Nephron progenitor cell (in vitro differentiated cells): Measurements from ENCODE around the gene MS4A2.
"Not testable (repeated sequence)": the region's sequence is repeated elsewhere in the genome, so short reads cannot be mapped to it uniquely, and the experiment has no call there.

Experiments
- DNase-seq: peaks from one replicate; pipeline ENCODE4 v3.0.0; 2021
- H3K27ac Mint-ChIP-seq: 2 replicates; pipeline ENCODE4 v1.8.0; 2021; ENCODE audit warnings: mild to moderate bottlenecking, moderate library complexity, mixed read lengths
- H3K27me3 Mint-ChIP-seq: 2 replicates; pipeline ENCODE4 v1.8.0; 2021; ENCODE audit warnings: mild to moderate bottlenecking, low read depth, mixed read lengths; ENCODE audit not compliant: poor library complexity
- H3K36me3 Mint-ChIP-seq: 2 replicates; pipeline ENCODE4 v1.8.0; 2021; ENCODE audit warnings: low read depth, mixed read lengths
- H3K4me1 Mint-ChIP-seq: 2 replicates; pipeline ENCODE4 v1.8.0; 2021; ENCODE audit warnings: mixed read lengths
- H3K4me3 Mint-ChIP-seq: 2 replicates; pipeline ENCODE4 v1.8.0; 2021; ENCODE audit warnings: mild to moderate bottlenecking, moderate library complexity, mixed read lengths
- H3K9me3 Mint-ChIP-seq: 2 replicates; pipeline ENCODE4 v1.8.0; 2021; ENCODE audit warnings: mild to moderate bottlenecking, moderate library complexity, mixed read lengths
- TF ChIP-seq, protein P1 (sequence below): fragments of 200-600 bp; sonication (generic); IDR thresholded peaks from 2 replicates; pipeline ENCODE4 v1.5.0; 2021; ENCODE audit warnings: antibody characterized with exemption

Gene MS4A2

DNA sequence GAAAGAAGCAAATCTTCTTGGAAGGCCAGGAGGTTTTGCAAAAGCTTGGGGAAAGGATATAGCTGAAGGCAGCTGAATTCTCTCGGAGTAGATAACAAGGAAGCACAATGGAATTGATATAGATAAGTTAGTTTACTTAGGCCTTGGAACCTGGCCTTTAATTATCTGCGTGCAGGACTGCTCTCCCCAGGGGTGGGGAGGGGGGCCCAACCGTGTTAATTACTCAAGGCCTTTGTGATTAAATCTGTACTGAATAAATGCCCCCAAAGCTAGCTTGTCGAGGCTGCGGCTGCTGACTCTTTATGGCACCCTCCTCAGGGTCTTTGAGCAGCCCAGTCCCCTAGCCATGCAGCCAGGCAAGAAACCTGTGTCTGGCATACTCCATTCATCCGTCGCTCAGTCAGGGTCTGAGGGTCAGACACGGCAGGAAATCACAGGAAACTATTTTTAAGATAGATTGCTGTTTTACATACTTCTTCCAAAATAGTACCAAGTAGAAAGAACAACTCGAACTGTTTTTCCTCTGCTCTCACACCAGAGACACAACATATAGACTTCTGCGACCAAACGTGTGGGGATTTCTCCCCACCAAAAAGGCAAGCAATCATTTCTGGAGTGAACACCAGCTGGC is 36.5 kb downstream of the MS4A2 start:
- H3K27ac Mint-ChIP-seq = peak overlapping the region; percentile 9
- no peak for DNase-seq

DNA sequence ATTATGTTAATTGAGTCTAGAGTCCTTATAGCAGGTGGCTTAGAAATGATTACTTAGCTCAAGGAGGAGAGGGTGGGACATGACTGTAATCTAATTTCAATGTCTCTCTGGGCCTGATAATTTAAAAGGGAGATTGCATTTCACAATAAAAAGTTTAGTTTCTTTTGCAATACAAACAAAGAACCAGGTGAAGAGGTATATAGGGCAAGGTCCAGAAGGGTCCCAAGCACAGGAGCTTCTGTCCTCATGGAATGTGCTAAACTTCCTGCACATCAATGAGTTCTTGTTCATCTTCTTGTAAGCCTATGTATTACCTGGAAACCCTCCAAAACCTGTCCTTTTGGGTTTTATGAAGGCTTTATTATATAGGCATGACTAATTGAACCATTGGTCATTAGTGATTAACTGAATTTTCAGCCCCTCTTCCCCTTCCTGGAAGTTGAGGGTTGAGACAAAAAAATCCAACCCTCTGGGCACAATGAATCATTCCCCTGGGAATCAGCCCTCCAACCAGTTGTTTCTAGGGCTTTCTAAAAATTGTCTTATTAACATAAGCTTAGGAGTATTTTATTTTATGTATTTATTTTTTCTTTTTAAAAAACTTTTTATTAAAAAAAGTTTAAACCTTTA is 37.6 kb downstream of the MS4A2 start:
- Mint-ChIP-seq H3K4me3 (no peak overlapping the region), H3K36me3 (no peaks in the 10 kb centered on the region), H3K27ac (no peak overlapping the region), H3K4me1 (peaks cover 7% of the 10 kb centered on the region), H3K27me3 (no peaks in the 10 kb centered on the region), H3K9me3 (no peaks in the 10 kb centered on the region)
- no peak for DNase-seq
- TF ChIP-seq, protein P1, sequence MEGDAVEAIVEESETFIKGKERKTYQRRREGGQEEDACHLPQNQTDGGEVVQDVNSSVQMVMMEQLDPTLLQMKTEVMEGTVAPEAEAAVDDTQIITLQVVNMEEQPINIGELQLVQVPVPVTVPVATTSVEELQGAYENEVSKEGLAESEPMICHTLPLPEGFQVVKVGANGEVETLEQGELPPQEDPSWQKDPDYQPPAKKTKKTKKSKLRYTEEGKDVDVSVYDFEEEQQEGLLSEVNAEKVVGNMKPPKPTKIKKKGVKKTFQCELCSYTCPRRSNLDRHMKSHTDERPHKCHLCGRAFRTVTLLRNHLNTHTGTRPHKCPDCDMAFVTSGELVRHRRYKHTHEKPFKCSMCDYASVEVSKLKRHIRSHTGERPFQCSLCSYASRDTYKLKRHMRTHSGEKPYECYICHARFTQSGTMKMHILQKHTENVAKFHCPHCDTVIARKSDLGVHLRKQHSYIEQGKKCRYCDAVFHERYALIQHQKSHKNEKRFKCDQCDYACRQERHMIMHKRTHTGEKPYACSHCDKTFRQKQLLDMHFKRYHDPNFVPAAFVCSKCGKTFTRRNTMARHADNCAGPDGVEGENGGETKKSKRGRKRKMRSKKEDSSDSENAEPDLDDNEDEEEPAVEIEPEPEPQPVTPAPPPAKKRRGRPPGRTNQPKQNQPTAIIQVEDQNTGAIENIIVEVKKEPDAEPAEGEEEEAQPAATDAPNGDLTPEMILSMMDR = no peak

More for the DNA sequence above, 36.5 kb downstream of the MS4A2 start:
- no peak overlapping the region for H3K4me3 Mint-ChIP-seq
- no peaks in the 10 kb centered on the region for H3K36me3 Mint-ChIP-seq
- H3K4me1 Mint-ChIP-seq = peaks cover 13% of the 10 kb centered on the region
- H3K9me3 Mint-ChIP-seq = no peaks in the 10 kb centered on the region
- no peaks in the 10 kb centered on the region for H3K27me3 Mint-ChIP-seq
- TF ChIP-seq, protein P1 = no peak

DNA sequence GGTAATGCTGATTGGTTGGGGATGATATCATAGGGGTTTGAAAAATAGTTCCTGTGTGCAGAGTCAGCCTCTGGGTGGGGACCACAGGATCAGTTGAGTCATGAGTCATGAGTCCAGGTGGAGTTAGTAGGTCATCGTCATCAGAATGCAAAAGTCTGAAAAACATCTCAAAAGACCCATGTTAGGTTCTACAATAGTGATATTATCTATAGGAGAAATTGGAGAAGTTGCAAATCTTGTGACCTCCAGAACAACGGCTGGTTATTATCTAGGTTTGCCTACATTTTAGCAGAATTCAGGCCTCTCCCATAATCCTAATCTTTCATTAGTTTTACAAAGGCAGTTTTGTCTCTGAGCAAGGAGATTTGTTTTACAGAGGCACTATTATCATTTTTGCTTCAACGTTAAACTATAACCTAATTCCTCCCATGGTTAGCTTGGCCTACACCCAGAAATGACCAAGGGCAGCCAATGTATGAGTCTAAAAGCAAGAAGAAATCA is 38.9 kb downstream of the MS4A2 start:
- no peak for DNase-seq
- Mint-ChIP-seq H3K4me1 (peaks cover 4% of the 10 kb centered on the region), H3K27ac (no peak overlapping the region), H3K4me3 (no peak overlapping the region), H3K9me3 (no peaks in the 10 kb centered on the region), H3K36me3 (no peaks in the 10 kb centered on the region), H3K27me3 (no peaks in the 10 kb centered on the region)
- TF ChIP-seq, protein P1 = no peak

DNA sequence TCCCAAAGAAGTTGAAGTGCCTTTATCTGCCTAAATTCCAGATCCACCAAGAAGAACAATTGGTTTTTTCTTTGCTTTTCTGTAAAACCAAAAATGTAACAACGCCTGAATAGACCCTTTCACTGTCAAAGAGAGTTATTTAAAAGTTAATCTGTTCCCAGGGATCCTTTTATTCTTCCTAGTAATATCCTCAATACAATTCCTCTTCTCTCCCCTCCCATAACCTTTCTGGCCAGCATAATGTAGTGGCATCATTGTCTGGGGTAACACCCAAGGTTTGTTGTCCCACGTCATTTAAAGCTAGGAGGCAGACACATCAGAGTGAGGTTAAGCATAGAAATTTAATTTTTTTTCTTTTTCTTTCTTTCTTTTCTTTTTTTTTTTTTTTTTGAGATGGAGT is 39.9 kb downstream of the MS4A2 start:
- H3K36me3 Mint-ChIP-seq = no peaks in the 10 kb centered on the region
- TF ChIP-seq, protein P1 = no peak
- no peak for DNase-seq
- H3K27ac Mint-ChIP-seq = no peak overlapping the region
- H3K4me3 Mint-ChIP-seq = no peak overlapping the region
- H3K4me1 Mint-ChIP-seq = peaks cover 4% of the 10 kb centered on the region
- H3K9me3 Mint-ChIP-seq = peaks cover 3% of the 10 kb centered on the region
- no peaks in the 10 kb centered on the region for H3K27me3 Mint-ChIP-seq

DNA sequence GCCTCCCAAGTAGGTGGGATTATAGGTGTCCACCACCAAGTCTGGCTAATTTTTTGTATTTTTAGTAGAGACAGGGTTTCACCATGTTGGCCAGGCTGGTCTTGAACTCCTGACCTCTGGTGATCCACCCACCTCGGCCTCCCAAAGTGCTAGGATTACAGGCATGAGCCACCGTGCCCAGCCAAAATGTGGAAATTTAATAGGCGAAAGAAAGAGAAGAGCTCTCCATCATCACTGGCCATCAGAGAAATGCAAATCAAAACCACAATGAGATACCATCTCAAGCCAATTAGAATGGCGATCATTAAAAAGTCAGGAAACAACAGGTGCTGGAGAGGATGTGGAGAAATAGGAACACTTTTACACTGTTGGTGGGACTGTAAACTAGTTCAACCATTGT is 40.4 kb downstream of the MS4A2 start:
- not testable (repeated sequence) for H3K4me3 Mint-ChIP-seq, DNase-seq, H3K9me3 Mint-ChIP-seq, H3K36me3 Mint-ChIP-seq, H3K4me1 Mint-ChIP-seq, H3K27me3 Mint-ChIP-seq, H3K27ac Mint-ChIP-seq

DNA sequence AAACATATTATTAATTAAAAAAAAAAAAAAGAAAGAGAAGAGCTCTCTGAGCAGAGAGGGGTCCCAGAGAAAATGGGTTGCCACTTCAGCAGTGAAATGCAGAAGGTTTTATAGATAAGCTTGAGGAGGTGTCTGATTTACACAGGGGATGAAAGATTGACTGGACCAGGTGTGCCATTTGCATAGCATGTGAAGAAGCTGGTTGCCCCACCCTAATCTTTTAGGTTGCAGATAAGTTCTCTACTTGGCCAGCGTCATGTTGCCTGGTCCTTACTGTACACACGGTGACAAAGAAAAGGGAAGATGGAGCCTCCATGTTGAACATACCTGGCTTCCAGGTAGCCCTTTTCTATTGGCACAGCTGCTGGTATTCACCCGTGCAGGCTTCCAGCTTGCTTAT is 41.4 kb downstream of the MS4A2 start:
- H3K9me3 Mint-ChIP-seq = peaks cover 16% of the 10 kb centered on the region
- DNase-seq = no peak
- TF ChIP-seq, protein P1 = no peak
- no peaks in the 10 kb centered on the region for H3K36me3 Mint-ChIP-seq
- H3K4me3 Mint-ChIP-seq = no peak overlapping the region
- H3K27me3 Mint-ChIP-seq = no peaks in the 10 kb centered on the region
- no peak overlapping the region for H3K27ac Mint-ChIP-seq
- H3K4me1 Mint-ChIP-seq = no peaks in the 10 kb centered on the region
